Ammon's horn (tissue), 1 donor: Measurements from ENCODE around the gene ASPHD2.

ENCODE experiments used
- DNase-seq: peaks from one replicate; pipeline ENCODE4 v3.0.0-alpha.2; 2016; ENCODE audit warnings: low spot score

The ASPHD2 gene

DNA sequence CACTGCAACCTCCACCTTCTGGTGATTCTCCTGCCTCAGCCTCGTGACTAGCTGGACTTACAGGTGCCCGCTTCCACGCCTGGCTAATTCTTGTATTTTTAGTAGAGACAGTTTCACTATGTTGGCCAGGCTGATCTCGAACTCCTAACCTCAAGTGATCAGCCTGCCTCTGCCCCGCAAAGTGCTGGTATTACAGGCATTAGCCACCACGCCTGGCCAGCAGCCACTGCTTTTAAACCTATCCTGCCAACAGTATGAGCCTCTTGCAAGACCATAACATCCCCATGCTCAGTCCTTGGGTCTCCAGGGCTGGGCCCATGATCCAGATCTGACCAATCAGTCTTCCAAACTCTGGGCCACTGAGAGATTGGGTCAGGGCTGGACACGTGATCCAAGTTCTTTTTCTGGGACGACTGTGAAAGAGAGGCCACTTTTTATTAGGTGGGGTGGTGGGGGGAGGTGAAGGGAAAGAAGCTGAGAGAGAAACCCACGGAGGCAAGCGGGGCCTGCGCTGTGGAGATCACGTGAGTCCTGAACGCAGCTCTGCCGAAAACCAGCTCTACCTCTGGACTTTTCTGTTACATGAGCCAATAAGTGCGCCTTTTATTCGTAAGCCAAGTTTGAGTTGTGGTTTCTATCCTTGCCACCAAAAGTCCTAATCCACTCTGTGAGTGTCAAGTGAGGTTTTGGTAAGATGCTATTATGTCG is 17.9 kb downstream of the ASPHD2 start:
- no peak for DNase-seq

DNA sequence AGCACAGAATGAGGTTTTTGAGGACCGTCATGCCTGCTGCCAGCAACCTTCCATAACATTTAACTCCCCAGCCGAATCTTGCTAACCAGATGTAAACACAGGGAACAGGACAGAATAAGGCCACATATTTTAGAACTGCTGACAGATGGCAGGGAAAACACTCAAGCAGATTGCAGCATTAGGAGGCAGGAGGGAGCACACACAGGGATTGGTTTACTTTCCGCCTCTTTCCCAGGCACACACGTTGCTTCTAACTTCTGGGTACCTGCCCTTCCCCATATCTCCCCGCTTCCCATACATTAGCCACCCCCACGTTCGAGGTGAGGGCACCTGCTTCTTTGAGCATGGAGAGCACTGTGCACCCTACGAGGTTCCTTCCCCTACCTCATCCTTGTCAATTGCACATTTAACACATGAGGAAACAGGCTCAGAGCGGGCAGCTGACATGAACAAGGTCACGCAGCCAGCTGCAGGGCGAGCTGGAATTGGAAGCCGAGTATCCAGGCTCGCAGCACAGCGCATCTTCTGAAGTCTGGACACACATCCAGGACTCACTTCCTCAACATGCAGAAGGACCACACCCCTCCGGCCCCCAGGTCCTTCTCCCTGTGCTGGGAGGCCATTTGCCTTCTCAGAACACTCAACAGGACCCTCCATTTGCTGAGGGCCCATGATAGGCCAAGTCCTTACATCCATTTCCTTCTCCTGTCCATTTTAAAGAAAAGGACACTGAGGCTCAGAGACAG is 18.7 kb downstream of the ASPHD2 start:
- DNase-seq, result peak; percentile 38

DNA sequence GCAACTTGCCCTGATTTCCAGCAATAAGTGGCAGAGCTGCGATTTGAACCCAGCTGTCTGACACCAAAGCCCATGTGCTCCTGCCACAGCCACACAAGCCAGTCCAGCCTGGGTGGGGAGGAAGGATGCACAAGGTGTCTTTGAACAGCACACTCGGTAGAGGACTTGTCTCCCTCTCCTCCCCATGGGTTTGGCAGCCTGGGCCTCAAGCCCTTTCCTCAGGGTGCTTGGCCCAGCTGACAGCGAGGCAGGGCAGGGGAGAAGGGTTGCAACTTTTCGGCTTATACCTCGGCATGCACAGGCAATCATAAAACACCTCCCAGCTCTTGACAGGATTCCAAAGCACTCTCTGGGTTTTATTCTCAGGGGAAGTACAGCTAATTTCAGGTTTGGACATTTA is 19.3 kb downstream of the ASPHD2 start:
- no peak for DNase-seq

DNA sequence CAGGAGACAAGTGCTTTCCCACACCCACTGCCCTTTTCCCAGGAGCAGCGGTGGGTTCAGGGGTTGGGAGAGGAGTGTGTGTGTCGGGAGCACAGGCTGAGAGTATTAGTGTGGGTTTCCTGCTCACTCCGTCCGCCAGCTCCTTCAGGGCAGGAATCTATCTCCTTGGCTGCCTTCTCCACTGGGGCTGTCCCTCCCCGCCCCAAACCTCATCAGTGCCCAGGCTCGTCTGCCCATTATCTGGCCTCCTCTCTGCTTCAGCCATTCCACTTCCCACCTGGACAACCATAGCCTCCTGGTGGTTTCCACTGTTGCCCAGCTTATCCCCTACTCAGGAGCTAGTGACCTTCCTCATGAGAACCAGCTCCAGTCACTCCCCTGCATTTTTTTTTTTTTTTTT is 19.9 kb downstream of the ASPHD2 start:
- no peak for DNase-seq

DNA sequence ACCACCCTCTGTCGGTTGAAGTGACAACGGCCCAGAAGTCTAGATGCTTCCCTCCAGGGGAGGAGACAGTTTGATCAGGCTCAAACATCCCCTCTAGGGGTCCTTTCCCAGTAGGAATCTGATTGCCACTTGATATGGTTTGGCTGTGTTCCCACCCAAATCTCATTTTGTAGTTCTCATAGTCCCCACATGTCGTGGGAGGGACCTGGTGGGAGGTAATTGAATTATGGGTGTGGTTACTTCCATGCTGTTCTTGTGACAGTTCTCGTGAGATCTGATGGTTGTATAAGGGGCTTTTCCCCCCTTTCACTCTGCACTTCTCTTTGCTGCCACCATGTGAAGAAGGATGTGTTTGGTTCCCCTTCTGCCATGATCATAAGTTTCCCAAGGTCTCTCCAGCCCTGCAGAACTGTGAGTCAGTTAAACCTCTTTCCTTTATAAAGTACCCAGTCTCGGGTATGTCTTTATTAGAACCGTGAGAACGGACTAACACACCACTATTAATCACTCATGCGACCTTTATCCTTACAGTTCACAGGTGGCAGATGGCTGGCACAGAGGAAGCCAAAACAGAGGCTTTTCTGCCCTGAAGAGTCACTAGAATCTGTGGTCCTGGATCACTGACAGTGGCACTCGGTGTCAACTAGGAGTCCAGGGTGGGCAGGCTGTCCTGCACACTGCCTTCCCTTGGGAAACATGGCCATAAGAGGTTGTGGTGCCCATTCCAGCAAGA is 21.6 kb downstream of the ASPHD2 start:
- no peak for DNase-seq

DNA sequence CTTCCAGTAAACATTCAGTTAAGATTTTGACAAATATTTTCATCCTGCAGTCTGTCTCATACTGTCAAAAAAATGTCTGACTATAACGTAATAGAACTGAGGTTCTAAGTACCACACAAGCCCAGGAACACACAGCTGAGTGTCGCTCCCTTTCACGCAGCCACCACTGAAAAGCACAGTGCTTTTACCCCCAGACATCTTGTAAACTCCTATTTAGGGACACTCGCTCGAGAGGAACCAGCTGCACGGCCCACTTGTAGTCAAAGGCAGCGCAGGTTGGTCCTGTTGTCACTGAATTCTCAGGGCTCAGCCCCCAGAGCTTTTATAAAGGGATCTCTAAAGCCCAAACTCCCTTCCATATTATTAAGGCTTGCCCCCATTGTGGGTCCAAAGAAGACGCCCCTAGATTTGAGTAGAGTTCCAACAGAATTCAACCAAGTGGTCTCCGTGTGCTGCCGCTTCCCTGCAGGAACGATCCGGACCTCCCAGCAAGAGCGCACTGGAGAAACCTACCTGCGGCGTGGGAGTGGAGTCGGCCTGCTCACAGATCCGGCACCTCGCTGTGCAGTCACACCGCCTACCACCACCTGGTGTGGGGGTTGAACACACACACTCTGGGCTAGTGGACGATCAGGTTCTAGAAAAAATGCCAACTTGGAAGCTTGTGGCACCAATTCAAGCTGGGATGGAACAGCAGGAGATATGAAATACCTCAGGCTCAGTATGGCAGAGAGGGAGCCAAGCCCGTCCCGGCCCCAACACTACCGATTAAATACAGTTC is 23.4 kb downstream of the ASPHD2 start:
- DNase-seq, result no peak

DNA sequence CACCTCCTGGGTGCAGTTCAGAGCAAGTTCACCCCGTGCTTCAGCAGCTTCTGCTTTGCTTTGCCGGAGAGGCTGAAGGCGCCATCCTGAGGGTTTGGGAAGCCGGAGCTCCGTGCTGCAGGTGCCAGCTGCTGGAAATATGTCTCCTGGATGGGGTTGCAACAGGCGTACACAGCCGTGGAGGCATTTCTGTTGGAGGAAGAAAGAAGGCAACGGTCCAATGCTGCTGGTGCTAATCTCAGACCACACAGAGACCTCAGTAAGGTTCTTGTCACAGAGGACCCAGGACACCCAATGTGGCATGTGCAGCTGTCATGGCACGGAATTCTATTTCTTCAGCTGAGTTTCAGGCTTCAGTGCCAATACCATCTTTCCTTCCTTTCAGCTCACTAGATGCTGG is 24.2 kb downstream of the ASPHD2 start:
- no peak for DNase-seq

DNA sequence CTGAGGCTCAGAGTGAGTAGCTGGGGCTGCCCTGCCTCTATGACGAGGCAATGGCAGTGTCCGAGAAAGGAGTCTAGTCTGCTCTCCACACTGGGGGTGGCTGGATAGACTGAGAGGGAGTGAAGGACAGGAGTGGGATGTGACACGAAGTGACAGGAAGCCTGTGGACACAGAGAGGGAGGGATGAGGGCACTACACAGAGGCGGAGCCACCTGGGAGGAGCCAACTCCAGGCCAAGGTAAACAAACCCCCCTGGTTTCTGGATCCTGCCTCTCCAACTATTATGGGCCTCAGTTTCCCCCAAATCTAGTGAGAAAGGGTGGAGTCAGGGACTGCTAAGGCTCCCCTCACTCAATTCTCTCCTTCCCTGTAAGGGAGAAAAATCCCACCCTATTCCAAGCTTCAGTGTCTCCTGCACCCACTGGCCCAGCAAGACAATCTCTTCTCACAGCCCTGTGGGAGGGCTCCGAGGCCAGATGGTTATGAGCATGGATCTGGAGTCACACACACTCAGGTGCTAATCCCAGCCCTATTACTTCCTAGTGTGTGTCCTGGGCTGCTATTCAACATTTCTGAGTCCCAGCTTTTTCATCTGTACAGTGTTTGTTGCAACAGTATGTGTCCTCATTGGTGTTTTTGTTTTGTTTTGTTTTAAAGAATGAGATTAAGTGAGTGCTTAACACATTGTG is 24.9 kb downstream of the ASPHD2 start:
- no peak for DNase-seq

DNA sequence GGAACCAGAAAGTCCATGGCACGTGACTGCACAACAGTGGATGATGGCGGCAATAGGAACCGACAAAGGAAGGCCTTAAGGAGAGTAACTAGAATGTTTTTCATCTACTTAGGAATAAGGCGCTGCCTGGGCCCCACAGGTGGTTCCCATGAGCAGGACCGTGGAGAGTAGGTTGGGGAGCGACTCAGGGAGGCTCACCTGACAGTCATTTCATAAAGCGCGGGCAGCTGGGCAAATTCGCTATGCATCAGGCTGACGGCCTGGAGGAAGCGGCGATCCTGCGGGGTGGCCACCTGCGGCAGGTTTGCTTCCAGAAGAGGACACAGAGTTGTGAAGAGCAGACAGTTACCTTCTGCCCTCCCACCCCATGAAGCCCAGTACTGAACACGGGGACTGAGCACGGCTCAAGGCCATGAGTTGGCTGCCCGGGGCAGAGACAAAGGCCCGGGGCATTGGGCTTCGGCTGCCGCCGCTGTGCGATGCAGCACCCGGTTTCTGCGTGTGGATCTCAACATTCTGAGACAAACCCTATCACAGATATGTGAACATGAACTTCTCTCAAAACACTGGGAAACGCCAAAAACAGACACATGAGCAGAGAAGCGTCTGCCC is 28.7 kb downstream of the ASPHD2 start:
- no peak for DNase-seq

DNA sequence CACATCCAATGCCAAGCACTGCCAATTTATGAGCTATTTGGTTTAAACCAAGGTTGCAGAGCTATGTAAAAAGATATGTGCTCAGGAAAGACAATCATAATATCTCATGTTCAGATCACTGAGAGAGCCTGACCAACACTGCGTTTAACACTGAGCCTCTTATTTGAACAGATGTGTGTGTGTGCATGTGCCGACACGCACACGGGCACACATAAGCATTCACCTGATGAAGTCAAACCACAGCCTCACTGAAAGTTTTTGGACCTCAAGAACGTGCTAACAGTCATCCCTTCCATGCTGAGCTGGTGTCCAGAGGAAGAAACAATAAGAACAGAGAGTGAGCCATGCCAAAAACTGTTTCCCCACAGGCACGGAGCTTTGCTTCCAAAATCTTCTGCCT is 31.1 kb downstream of the ASPHD2 start:
- DNase-seq, result no peak

DNA sequence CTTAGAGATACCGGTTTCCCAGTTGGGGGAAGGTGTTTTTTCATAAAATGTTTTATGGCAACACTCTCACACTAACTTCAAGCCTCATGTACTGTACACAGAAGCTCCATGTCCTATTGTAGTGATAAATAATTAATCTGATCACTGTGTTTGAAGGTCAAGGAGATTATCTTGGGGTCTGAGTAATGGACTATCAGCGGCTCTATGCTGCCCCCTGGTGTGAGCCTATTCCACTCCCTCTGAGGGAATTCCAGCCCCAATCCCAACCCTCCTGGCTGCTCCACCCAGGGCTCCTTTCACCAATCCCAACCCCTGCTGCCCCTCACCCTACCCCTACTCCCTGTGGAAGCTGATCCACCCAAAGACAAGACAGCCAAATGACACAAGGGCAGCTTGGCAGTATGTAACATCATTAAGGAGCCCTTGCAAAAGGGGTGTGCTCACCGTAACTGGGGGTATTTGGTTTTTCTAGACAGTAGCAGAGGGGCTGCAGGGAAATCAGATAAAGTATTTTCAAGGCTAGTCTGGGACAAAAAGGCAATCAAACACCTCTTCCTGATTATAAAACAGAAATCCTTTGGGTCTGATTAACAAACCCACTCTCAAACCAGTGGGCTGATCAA is 32.2 kb downstream of the ASPHD2 start:
- DNase-seq, result peak; percentile 44

DNA sequence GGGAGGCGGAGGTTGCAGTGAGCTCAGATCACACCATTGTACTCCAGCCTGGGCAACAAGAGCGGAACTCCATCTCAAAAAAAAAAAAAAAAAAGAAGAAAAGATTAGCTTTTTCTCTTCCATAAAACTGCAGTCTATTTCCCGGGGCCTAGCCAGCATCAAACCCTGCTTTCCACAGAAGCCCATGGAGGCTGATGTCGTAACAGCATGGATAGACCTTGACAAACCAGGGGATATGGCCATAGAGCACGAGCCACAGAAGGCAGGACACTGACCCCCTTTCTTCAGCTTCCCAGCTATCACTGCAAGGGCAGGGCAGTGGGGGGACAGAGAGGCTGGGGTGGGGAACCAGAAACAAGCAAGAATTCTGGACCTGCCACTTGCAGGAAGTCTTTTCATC is 33.0 kb downstream of the ASPHD2 start:
- DNase-seq, result no peak

DNA sequence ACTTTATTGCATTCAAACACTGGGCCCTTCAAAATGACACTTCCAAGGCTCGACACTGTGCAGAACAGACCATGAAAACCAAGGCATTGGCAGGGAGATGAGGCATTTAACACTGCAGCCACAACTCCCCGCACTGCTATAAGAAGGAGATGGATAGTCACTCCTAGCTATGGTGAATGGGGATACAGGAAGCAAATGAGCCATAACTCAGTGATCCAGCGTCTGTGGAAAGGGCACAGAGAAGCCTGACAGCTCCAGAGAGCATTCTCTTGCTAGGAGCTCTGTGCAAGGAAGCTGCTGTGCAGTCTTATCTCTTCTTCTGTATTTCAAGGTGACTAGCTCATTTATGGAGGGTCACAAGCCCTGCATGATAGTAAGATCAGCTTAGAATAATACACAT is 33.6 kb downstream of the ASPHD2 start:
- no peak for DNase-seq

DNA sequence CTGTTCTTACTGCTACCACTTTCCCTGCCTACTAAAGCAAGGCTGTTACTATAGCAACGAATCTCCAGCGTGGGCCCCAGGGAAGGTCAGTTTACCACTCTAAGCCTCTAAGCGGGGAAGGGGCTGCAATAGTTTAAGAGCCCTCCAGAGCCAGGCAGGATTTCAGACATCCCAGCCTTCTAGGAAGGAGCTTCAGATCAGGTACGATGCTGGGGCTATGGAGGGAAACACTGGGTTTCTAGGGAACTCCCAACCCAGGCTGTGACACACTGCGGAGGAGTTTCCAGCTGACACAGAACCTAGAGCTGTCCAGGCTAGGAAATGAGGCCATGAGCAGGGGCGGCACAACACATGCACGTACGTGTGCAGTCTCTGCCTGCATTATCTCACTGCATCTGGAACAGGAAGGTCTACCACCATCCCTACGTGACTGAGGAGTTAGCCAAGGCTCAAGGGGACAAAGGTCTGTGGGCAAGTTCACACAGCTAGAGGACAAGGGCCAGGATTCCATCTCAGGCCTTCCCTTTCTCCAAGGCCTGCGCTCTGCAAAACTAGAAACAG is 34.1 kb downstream of the ASPHD2 start:
- peak; percentile 40 for DNase-seq

DNA sequence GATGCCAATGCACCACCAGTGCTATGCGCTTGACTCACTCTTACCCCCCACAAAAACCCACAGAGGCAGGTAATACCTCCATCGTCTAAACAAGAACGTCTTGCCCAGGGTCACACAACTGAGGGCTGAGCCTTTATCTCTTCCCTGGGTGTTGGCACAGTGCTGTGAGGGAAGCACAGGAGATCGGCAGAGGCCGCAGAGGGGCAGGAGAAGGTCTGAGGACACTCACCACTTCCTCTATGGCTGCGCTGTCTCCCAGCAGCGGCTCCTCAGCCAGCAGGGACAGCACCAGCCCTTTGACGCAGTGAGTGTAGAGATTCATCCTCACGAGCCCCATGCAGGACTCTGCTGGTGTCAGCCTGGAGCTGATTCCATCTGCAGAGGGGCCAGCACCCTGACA is 34.6 kb downstream of the ASPHD2 start:
- DNase-seq, result no peak

DNA sequence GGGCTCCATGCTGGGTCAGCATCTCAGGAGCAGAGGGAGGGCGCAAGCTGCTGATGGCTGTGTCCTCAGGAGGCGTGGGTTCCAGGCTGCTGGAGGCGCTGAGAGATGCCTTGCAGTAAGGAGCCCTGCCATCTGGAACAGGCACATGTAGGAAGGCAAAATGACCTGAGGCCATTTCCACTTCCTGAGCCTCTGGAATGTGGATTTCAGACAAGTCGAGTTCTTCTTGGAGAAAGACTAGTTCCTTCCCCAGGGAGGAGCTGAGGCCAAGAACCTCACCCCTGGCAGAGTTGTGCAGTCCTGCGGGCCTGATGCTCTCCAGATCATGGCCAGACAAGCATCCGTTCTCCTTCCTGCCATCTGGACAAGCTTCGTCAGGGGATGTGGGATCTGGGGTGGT is 35.3 kb downstream of the ASPHD2 start:
- no peak for DNase-seq

DNA sequence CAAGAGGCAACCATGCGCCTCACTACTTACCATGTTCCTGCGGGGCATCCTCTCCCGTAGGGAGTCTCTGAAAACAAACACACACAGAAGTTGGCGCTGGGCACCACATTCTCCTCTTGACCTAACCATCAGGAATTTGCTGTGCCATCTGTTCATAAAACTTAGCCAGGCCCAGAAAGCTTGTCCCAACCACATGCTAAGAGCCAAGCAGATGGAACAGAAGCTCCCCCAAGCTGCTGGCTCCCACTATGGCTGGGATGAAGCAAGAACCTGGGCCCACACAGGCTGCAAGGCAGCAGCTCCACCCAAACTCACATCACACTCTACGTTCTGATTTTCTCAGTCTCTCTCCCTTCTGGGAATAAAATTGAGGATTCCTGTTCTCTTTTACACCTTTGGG is 37.1 kb downstream of the ASPHD2 start:
- peak; percentile 43 for DNase-seq

DNA sequence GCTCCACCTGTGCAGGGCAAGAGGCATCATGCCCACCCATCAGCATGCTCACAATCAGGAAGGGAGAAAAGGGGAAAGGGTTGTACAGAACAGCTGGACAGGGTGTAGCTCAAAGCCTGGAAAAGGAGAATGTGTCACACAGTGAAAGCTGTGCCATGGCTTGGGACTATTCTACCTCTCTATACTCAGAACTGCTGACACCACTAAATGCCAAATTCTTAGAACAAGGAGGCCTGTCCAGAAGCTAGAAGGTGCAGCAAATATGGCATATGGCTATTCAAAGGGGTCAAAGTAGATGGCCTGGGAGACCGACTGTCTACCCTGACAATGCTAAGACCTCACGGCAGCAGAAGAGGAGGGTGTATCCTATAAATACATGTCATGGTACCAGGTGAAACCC is 41.7 kb downstream of the ASPHD2 start:
- DNase-seq, result no peak

DNA sequence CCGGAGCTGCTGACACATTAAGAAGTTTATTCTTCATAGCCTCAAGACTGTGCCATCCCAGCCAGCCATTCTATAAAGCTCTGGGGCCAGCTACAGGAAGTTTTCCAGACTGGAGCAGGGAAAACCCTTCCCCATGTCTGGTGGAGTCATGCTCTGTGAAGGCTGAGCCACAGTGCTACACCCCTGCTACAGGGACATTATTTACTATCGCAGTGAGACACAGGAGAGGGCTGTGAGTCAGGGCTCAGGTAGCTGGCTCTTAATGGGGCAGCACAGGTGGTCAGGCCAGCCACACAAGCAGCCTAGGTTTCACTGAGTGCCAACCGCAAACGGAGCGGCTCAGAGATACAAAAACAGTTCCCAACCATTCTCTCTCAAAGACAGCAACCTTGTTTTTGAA is 42.5 kb downstream of the ASPHD2 start:
- no peak for DNase-seq

DNA sequence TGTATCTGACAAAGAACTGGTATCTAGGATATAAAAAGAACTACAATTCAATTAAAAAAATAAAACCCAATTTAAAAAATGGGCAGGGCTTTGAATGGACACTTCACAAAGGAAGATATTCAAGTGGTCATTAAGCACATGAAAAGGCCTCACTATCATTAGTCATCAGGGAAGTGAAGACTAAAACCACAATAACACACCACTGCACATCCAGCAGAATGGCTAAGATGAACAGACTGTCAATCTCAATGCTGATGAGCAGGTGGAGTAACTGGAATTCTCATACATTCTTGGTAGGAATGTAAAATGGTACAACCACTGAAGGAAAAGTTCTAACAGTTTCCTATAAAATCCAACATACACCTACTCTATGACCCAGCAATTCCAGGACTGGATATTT is 45.6 kb downstream of the ASPHD2 start:
- no peak for DNase-seq
